ENCODE results near the gene RASSF3. TPM values are rescaled to one million over a fixed set of nuclear protein-coding genes. Genes with fewer than 3 reads are reported as not detected.

RASSF3 gene
- total and polyA plus RNA-seq, 2 experiments from 2014 or later = 20.6 to 39.6 TPM

- no peaks in the 10 kb centered on the region for H3K27me3 ChIP-seq (ENCODE audit: insufficient read depth)
- H3K4me1 ChIP-seq (ENCODE audit: insufficient read depth) = no peaks in the 10 kb centered on the region
- H3K36me3 ChIP-seq (ENCODE audit: insufficient read depth) = peaks cover 49% of the 10 kb centered on the region
- H4K20me1 ChIP-seq (replicated peaks; ENCODE audit: insufficient read depth) = peaks cover 4% of the 10 kb centered on the region; the same call in 1 of the 2 replicates
- Mint-ChIP-seq H3K4me1 (no peaks in the 10 kb centered on the region), H3K36me3 (ENCODE audit: low read depth) (peaks cover 59% of the 10 kb centered on the region), H3K4me3 (no peak overlapping the region), H3K27ac (no peak overlapping the region), H3K27me3 (ENCODE audit: insufficient read depth, low read depth, poor library complexity) (no peaks in the 10 kb centered on the region), H3K9me3 (no peaks in the 10 kb centered on the region)
- ATAC-seq (no peak), DNase-seq (ENCODE audit: low spot score) (no peak)
- H3K4me3 ChIP-seq = no peak overlapping the region
- no peak for TF ChIP-seq CTCF (conservative IDR thresholded peaks at IDR 0.05; ENCODE audit: low read depth in 2 of 2)
- no peak for TF ChIP-seq ZNF462 (CRISPR knock-in tag; IDR thresholded peaks at IDR 0.05)
- TF ChIP-seq EZH2 (IDR thresholded peaks at IDR 0.05; ENCODE audit: low read depth, unreplicated experiment) = no peak
- no peak for TF ChIP-seq ZNF331 (CRISPR knock-in tag; IDR thresholded peaks at IDR 0.05; ENCODE audit: low read depth)
- no peak for TF ChIP-seq REST (IDR thresholded peaks at IDR 0.05; ENCODE audit: unreplicated experiment)
- TF ChIP-seq ETS1 (IDR thresholded peaks at IDR 0.05) = no peak
- no peak for TF ChIP-seq STAT1 (IDR thresholded peaks at IDR 0.05; ENCODE audit: unreplicated experiment)
- no peak for TF ChIP-seq ZNF114 (CRISPR knock-in tag; IDR thresholded peaks at IDR 0.05)
- TF ChIP-seq JUNB (IDR thresholded peaks at IDR 0.05; ENCODE audit: unreplicated experiment) = no peak
- no peak for TF ChIP-seq POLR2AphosphoS5 (IDR thresholded peaks at IDR 0.05; ENCODE audit: low read depth)
- no peak for TF ChIP-seq EZH2phosphoT487 (IDR thresholded peaks at IDR 0.05; ENCODE audit: unreplicated experiment)
- TF ChIP-seq CREB1 (CRISPR knock-in tag; IDR thresholded peaks at IDR 0.05; ENCODE audit: low read depth) = no peak
- no peaks in the 10 kb centered on the region for H3K9me2 ChIP-seq (ENCODE audit: insufficient read depth)
- no peak overlapping the region for H3K4me2 ChIP-seq
- H2AFZ ChIP-seq = no peak overlapping the region
- no peak overlapping the region for H3K27ac ChIP-seq (ENCODE audit: low read depth)
- no peaks in the 10 kb centered on the region for H3K79me2 ChIP-seq (replicated peaks; ENCODE audit: insufficient read depth)
- no peaks in the 10 kb centered on the region for H3F3A ChIP-seq (replicated peaks; ENCODE audit: low read depth)
Measured at GRCh38 chr12:64745980-64746379, 135.7 kb downstream of the RASSF3 start.
